Measurements from ENCODE around the gene MARCHF3. TPM values are rescaled to one million over a fixed set of nuclear protein-coding genes. Genes with fewer than 3 reads are reported as not detected.

The MARCHF3 gene
- polyA plus RNA-seq, 2 of the 4 experiments (the other 2 are of a cell fraction), result 0.39 to 0.68 TPM

DNA sequence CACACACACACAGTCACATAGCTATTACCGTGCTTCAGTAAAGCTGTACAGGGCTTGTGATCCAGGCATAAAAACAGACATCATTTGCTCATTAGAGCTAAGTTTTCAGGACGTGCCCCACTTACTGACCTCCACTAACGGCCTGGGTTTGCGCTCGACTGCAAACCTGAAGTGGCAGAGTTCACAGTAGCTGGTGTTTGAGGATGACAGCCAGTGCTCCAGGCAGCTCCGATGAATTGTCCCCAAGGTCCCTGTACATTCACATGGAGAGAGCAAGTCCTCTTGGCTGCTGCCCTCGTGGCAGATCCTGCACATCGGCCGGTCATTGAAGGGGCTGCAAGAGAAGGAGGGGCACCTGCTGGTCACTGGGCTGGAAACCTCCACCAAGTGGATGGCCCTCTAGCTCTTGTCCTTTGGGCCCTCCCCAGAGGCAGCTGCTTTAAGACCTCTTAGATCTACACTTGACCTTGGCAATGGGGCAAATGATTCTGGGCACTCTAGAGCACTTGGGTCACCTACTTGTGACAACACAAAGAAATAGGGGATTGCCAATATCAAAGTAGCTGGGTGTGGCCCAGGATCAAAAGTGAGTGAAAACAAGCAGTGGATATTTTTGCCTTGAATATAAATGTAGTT is 115.4 kb downstream of the MARCHF3 start:
- ChIA-PET CTCF (interaction anchor here (1.2 to 1.8 kb wide), 2 partner anchors 13 to 17 kb away, joined by 5 read pairs; no protein-coding TSS in a partner anchor), POLR2A (no interaction called here)
- Histone ChIP-seq H3K4me1 (peaks cover 25% of the 10 kb centered on the region), H3K4me2 (no peak overlapping the region), H3K4me3 (no peak overlapping the region), H3K27ac (no peak overlapping the region), H3K9me3 (no peaks in the 10 kb centered on the region)
- ATAC-seq, result no peak
- TF ChIP-seq GATA3 (IDR thresholded peaks at IDR 0.05; ENCODE audit: borderline replicate concordance) (no peak), POLR2A (IDR thresholded peaks at IDR 0.05; ENCODE audit: low read length) (no peak), BCL3 (IDR thresholded peaks at IDR 0.05) (no peak), ATOH8 (CRISPR knock-in tag; IDR thresholded peaks at IDR 0.05; ENCODE audit: low read depth) (no peak), CTCF (IDR thresholded peaks at IDR 0.05) (no peak), NPAS2 (CRISPR knock-in tag; IDR thresholded peaks at IDR 0.05; ENCODE audit: borderline replicate concordance) (no peak), FOXS1 (CRISPR knock-in tag; IDR thresholded peaks at IDR 0.05) (no peak), FOSL2 (IDR thresholded peaks at IDR 0.05) (no peak), FOSL2 (CRISPR knock-in tag; IDR thresholded peaks at IDR 0.05) (no peak), USF2 (IDR thresholded peaks at IDR 0.05) (no peak), RAD21 (conservative IDR thresholded peaks at IDR 0.05 in 1 of 2, IDR thresholded peaks at IDR 0.05 in 1 of 2) (no peak)
- TF ChIP-seq, protein P1, sequence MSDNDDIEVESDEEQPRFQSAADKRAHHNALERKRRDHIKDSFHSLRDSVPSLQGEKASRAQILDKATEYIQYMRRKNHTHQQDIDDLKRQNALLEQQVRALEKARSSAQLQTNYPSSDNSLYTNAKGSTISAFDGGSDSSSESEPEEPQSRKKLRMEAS (IDR thresholded peaks at IDR 0.05), result no peak
- DNase-seq (ENCODE audit: low read depth in 1 of 2, low spot score in 1 of 2), result no peak
- 90% methylated on average over 6 of the region's 9 CpGs for WGBS (ENCODE audit: missing lambda C conversion rate)
- FAIRE-seq, result no peak

DNA sequence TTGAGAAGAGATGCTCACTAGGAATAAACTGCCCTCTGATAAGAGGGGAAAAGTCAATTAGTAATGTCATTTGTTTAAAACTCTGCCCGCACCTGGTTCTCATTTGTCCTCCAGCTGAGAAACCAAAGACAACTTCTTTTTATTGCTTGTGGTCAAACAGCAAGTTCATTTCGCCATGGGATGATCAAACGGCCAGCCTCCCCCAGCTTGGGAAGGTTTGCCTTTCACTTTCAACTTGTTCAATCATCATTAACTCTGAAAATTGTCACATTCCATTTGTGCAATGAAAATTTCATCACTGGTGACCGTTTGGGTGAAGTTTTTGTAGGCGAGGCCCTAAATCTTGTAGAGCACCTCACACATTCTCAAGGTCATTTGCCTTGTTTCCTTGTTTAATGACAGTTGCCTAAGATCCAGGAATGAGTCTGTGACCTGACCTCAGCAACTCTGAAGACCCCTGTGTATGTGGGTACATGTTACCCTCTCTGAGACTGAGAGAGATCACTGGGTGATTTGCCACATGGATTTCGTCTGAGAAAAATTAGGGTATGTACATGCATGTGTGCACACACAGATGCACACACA is 117.7 kb downstream of the MARCHF3 start:
- FAIRE-seq (no peak), DNase-seq (ENCODE audit: low read depth in 1 of 2, low spot score in 1 of 2) (no peak), ATAC-seq (no peak)
- Histone ChIP-seq H3K4me1 (peaks cover 6% of the 10 kb centered on the region), H3K9me3 (no peaks in the 10 kb centered on the region), H3K4me2 (no peak overlapping the region), H3K4me3 (no peak overlapping the region), H3K27ac (no peak overlapping the region)
- WGBS (ENCODE audit: missing lambda C conversion rate), result 77% methylated on average over 6 of the region's 6 CpGs
- TF ChIP-seq MAZ (IDR thresholded peaks at IDR 0.05; ENCODE audit: borderline replicate concordance, low read depth, low read length) (no peak), ZNF302 (CRISPR knock-in tag; IDR thresholded peaks at IDR 0.05) (no peak), EP300 (IDR thresholded peaks at IDR 0.05) (no peak), POLR2A (IDR thresholded peaks at IDR 0.05; ENCODE audit: low read length) (no peak), ZFP36 (IDR thresholded peaks at IDR 0.05; ENCODE audit: borderline replicate concordance, partially characterized antibody) (no peak), HEYL (CRISPR knock-in tag; IDR thresholded peaks at IDR 0.05) (no peak)
- POLR2A ChIA-PET, result no interaction called here
- CTCF ChIA-PET, result no interaction called here

DNA sequence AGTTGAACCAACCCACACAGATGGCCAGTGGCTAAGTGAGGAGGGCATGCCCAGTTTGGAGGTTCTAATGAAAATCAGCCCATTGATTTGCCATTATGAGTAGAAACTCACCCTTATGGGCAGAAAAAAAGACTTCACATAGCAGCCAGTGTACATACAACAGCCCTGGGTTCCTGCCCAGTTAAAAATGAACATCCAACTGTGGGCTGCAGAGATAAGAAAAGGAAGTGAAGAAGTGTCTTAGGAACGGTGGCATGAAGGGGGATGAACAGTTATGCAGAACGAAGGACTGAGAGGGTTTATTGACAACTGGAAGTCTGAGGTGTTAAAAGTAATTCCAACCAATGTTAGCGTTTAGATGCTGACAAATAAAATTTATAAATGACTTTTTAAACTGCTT is 118.4 kb downstream of the MARCHF3 start:
- 81% methylated on average over 3 of the region's 3 CpGs for WGBS (ENCODE audit: missing lambda C conversion rate)
- FAIRE-seq (no peak), DNase-seq (ENCODE audit: low read depth in 1 of 2, low spot score in 1 of 2) (no peak), ATAC-seq (no peak)
- TF ChIP-seq USF2 (IDR thresholded peaks at IDR 0.05), result no peak
- TF ChIP-seq HOXB5 (CRISPR knock-in tag; IDR thresholded peaks at IDR 0.05), result no peak
- TF ChIP-seq MAFK (IDR thresholded peaks at IDR 0.05; ENCODE audit: partially characterized antibody), result no peak
- no peak for TF ChIP-seq NFE2L2 (conservative IDR thresholded peaks at IDR 0.05; ENCODE audit: low read length)
- TF ChIP-seq RNF2 (IDR thresholded peaks at IDR 0.05; ENCODE audit: borderline replicate concordance, low read depth), result no peak
- H3K4me3 ChIP-seq, result no peak overlapping the region
- H3K4me1 ChIP-seq, result no peaks in the 10 kb centered on the region; the same call in 2 of the 3 replicates
- no peaks in the 10 kb centered on the region for H3K9me3 ChIP-seq
- POLR2A ChIA-PET, result no interaction called here
- CTCF ChIA-PET, result no interaction called here
- no peak overlapping the region for H3K27ac ChIP-seq
- H3K4me2 ChIP-seq, result no peak overlapping the region

Measured in A549 (cell line).